SK-N-SH treated with all-trans-retinoic acid at 6 μM for 48 hours (cell line): ENCODE measurements around the gene CHRNA4.

Experiments
- ATAC-seq: fragments of 200-7000 bp; cut with Tn5 transposase; 3 replicates; pipeline ENCODE4 v1.9.1; 2020; ENCODE audit warnings: mild to moderate bottlenecking, moderate library complexity
- ARNTL ChIP-seq: fragments of 450-650 bp; formaldehyde crosslinking; IDR thresholded peaks from 2 replicates; pipeline ENCODE4 v1.5.0; 2020; ENCODE audit warnings: low read depth, mild to moderate bottlenecking, moderate library complexity, borderline replicate concordance
- BACH2 ChIP-seq: fragments of 250-450 bp; sonication (Bioruptor Pico); IDR thresholded peaks from 2 replicates; pipeline ENCODE4 v1.9.0; 2021; ENCODE audit warnings: mild to moderate bottlenecking, borderline replicate concordance
- CSDC2 ChIP-seq: fragments of 250-450 bp; sonication (Bioruptor Pico); IDR thresholded peaks from 2 replicates; pipeline ENCODE4 v1.5.0; 2020; ENCODE audit warnings: mild to moderate bottlenecking, moderate library complexity
- ESRRG ChIP-seq: fragments of 250-450 bp; sonication (Bioruptor Pico); IDR thresholded peaks from 2 replicates; pipeline ENCODE4 v1.6.1; 2021; ENCODE audit warnings: mild to moderate bottlenecking
- GLIS3 ChIP-seq: fragments of 250-450 bp; sonication (Bioruptor Pico); IDR thresholded peaks from 2 replicates; pipeline ENCODE4 v1.5.0; 2020; ENCODE audit warnings: mild to moderate bottlenecking, moderate library complexity
- ISL1 ChIP-seq: fragments of 250-450 bp; sonication (Bioruptor Pico); IDR thresholded peaks from 2 replicates; pipeline ENCODE4 v2.1.2; 2022; ENCODE audit warnings: mild to moderate bottlenecking, moderate library complexity
- OSR1 ChIP-seq: fragments of 250-450 bp; sonication (Bioruptor Pico); IDR thresholded peaks from 2 replicates; pipeline ENCODE4 v1.8.0; 2022; ENCODE audit warnings: moderate library complexity, mild to moderate bottlenecking, inconsistent platforms
- PPARA ChIP-seq: fragments of 250-450 bp; sonication (Bioruptor Pico); IDR thresholded peaks from 2 replicates; pipeline ENCODE4 v1.5.0; 2020; ENCODE audit warnings: mild to moderate bottlenecking, borderline replicate concordance
- RARB ChIP-seq: fragments of 250-450 bp; sonication (Bioruptor Pico); IDR thresholded peaks from 2 replicates; pipeline ENCODE4 v1.8.0; 2021; ENCODE audit warnings: mild to moderate bottlenecking, moderate library complexity
- SNAI2 ChIP-seq: fragments of 250-450 bp; sonication (Bioruptor Pico); IDR thresholded peaks from 2 replicates; pipeline ENCODE4 v1.5.0; 2020; ENCODE audit warnings: mild to moderate bottlenecking, moderate library complexity
- TCF4 ChIP-seq: fragments of 250-450 bp; sonication (Bioruptor Pico); IDR thresholded peaks from 2 replicates; pipeline ENCODE4 v1.8.0; 2021; ENCODE audit warnings: mild to moderate bottlenecking, moderate library complexity, borderline replicate concordance
- TOX ChIP-seq: fragments of 250-450 bp; sonication (Bioruptor Pico); IDR thresholded peaks from 2 replicates; pipeline ENCODE4 v1.8.0; 2021; ENCODE audit warnings: mild to moderate bottlenecking, moderate library complexity, borderline replicate concordance
- TSHZ2 ChIP-seq: fragments of 250-450 bp; sonication (Bioruptor Pico); IDR thresholded peaks from 2 replicates; pipeline ENCODE4 v1.5.0; 2020; ENCODE audit warnings: mild to moderate bottlenecking, moderate library complexity
- ZC3H10 ChIP-seq: fragments of 250-450 bp; sonication (Bioruptor Pico); IDR thresholded peaks from 2 replicates; pipeline ENCODE4 v1.5.1; 2021; ENCODE audit warnings: mild to moderate bottlenecking, moderate library complexity
- ZFP3 ChIP-seq: fragments of 250-450 bp; sonication (Bioruptor Pico); IDR thresholded peaks from 2 replicates; pipeline ENCODE4 v1.5.0; 2020; ENCODE audit warnings: mild to moderate bottlenecking, moderate library complexity
- ZFP30 ChIP-seq: fragments of 450-650 bp; formaldehyde crosslinking; IDR thresholded peaks from 2 replicates; pipeline ENCODE4 v1.5.0; 2022; ENCODE audit warnings: mild to moderate bottlenecking, moderate library complexity
- ZNF565 ChIP-seq: fragments of 450-650 bp; formaldehyde crosslinking; conservative IDR thresholded peaks from 2 replicates; pipeline ENCODE4 v1.5.0; 2020; ENCODE audit warnings: low read depth, mild to moderate bottlenecking, moderate library complexity
- ZNF70 ChIP-seq: fragments of 450-650 bp; formaldehyde crosslinking; IDR thresholded peaks from 2 replicates; pipeline ENCODE4 v1.5.0; 2020; ENCODE audit warnings: mild to moderate bottlenecking, moderate library complexity
- TF ChIP-seq, protein P1 (sequence below): fragments of 250-450 bp; sonication (Bioruptor Pico); IDR thresholded peaks from 2 replicates; pipeline ENCODE4 v1.8.0; 2020; ENCODE audit warnings: mild to moderate bottlenecking, moderate library complexity, borderline replicate concordance

The CHRNA4 gene

GRCh38 chr20:63359164-63359934, 1.8 kb downstream of the CHRNA4 start:
- ATAC-seq, result no peak
- no peak for TF ChIP-seq ZFP30
- TF ChIP-seq TCF4 (CRISPR knock-in tag), result no peak
- TF ChIP-seq TSHZ2 (CRISPR knock-in tag), result no peak
- no peak for TF ChIP-seq BACH2
- no peak for TF ChIP-seq ZNF70 (CRISPR knock-in tag)
- no peak for TF ChIP-seq ISL1 (CRISPR knock-in tag)
- TF ChIP-seq GLIS3 (CRISPR knock-in tag), result no peak
- no peak for TF ChIP-seq ARNTL
- no peak for TF ChIP-seq PPARA (CRISPR knock-in tag)
- no peak for TF ChIP-seq CSDC2 (CRISPR knock-in tag)
- TF ChIP-seq TOX (CRISPR knock-in tag), result no peak
- no peak for TF ChIP-seq ZFP3 (CRISPR knock-in tag)

DNA sequence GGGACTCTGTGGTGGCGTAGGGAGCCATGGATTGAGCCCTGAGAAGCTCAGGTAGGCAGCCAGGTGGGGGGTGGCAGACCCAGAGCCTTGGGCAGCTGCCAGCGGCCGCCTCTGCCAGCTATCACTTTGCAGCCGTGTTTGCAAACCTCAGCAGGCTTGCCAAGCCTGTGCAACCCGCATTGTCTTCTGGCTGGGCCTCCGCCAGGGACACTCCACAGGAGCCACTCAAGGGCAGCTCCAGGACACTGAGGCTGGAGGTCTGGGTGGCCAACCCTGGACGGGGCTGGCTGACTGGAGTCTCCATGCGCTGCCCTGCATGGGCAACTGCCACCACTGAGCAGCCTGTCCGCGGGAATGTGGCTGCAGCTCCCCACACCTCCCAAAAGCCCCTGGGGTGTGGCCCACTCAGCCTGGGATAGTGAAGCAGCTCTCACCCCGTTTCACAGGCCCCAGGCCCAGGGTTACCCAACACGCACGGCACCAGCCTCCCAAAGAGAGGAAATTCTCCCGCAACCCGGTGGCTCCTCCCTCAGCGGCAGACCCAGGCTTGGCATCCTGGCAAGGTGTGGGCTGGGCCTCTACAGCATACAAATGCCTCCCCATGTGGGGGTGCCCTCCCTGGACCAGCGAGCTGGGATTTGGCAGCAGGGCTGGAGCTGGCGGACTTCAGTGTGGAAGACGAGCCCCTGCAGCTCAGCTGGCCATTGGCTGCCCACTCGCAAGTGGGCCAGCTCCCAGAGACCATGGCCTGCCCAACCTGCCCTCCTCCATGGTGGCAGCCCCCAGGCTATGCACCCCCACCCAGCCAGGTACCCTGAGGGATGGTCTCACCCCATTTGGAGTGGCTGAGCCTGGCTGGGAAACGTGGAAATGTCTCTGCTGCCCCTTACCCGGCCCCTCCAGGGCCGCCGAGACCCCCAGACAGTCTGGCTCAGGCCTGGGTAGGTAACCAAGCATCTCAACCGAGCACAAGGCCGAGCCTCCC, 2.9 kb downstream of the CHRNA4 start:
- TF ChIP-seq SNAI2 (CRISPR knock-in tag), result no peak
- no peak for TF ChIP-seq TCF4 (CRISPR knock-in tag)
- TF ChIP-seq ARNTL, result no peak
- ATAC-seq, result no peak

GRCh38 chr20:63356931-63357879, 3.9 kb downstream of the CHRNA4 start:
- TF ChIP-seq RARB (CRISPR knock-in tag), result no peak
- no peak for TF ChIP-seq GLIS3 (CRISPR knock-in tag)
- no peak for TF ChIP-seq OSR1 (CRISPR knock-in tag)
- TF ChIP-seq ZNF70 (CRISPR knock-in tag), result no peak
- no peak for TF ChIP-seq ZNF565
- TF ChIP-seq TSHZ2 (CRISPR knock-in tag), result no peak
- TF ChIP-seq ZC3H10 (CRISPR knock-in tag), result no peak
- TF ChIP-seq ESRRG (CRISPR knock-in tag), result no peak
- no peak for TF ChIP-seq PPARA (CRISPR knock-in tag)
- no peak for ATAC-seq

DNA sequence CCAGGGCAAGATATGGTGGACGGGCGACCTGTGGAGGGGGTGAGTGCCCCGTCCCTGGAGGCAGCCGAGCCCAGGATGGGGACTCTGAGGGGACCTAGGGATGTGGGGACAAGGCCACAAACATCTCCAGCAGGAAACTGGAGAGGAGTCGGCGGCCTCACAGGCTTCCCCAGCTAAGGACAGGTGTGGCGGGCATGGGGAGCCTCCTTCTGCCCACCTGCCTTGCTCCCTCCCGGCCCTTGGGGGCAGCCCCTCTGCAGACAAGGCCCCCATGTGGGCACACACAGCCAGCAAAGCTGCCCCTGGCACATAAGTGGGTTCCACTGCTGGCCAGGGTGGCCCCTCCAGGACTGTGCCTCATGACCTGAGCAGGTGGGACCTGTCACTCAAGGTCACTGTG, 4.6 kb downstream of the CHRNA4 start:
- no peak for ATAC-seq
- TF ChIP-seq SNAI2 (CRISPR knock-in tag) (no peak), RARB (CRISPR knock-in tag) (no peak), BACH2 (no peak), ZC3H10 (CRISPR knock-in tag) (no peak), TOX (CRISPR knock-in tag) (no peak), ESRRG (CRISPR knock-in tag) (no peak), ZNF70 (CRISPR knock-in tag) (no peak), TSHZ2 (CRISPR knock-in tag) (no peak), ISL1 (CRISPR knock-in tag) (no peak), ZFP30 (no peak), CSDC2 (CRISPR knock-in tag) (no peak)
- TF ChIP-seq, protein P1, sequence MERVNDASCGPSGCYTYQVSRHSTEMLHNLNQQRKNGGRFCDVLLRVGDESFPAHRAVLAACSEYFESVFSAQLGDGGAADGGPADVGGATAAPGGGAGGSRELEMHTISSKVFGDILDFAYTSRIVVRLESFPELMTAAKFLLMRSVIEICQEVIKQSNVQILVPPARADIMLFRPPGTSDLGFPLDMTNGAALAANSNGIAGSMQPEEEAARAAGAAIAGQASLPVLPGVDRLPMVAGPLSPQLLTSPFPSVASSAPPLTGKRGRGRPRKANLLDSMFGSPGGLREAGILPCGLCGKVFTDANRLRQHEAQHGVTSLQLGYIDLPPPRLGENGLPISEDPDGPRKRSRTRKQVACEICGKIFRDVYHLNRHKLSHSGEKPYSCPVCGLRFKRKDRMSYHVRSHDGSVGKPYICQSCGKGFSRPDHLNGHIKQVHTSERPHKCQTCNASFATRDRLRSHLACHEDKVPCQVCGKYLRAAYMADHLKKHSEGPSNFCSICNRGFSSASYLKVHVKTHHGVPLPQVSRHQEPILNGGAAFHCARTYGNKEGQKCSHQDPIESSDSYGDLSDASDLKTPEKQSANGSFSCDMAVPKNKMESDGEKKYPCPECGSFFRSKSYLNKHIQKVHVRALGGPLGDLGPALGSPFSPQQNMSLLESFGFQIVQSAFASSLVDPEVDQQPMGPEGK (CRISPR knock-in tag), result no peak
